Measurements from ENCODE around the gene KLF14.

- no peak for TF ChIP-seq CTCF (conservative IDR thresholded peaks at IDR 0.05; ENCODE audit: low read depth, low read length)
- no peak for TF ChIP-seq EZH2 (IDR thresholded peaks at IDR 0.05; ENCODE audit: borderline replicate concordance, low read depth, low read length, poor library complexity, severe bottlenecking)
Measured at GRCh38 chr7:130750755-130751154, 16.7 kb upstream of the KLF14 start.
